HuH-7.5 (cell line): ENCODE data around the gene FZD2.

ENCODE experiments used
- DNase-seq: peaks from one replicate; pipeline ENCODE4 v3.0.0; 2011; ENCODE audit warnings: low spot score

FZD2 gene

GRCh38 chr17:44607836-44608690 is 50.8 kb downstream of the FZD2 start:
- no peak for DNase-seq

DNA sequence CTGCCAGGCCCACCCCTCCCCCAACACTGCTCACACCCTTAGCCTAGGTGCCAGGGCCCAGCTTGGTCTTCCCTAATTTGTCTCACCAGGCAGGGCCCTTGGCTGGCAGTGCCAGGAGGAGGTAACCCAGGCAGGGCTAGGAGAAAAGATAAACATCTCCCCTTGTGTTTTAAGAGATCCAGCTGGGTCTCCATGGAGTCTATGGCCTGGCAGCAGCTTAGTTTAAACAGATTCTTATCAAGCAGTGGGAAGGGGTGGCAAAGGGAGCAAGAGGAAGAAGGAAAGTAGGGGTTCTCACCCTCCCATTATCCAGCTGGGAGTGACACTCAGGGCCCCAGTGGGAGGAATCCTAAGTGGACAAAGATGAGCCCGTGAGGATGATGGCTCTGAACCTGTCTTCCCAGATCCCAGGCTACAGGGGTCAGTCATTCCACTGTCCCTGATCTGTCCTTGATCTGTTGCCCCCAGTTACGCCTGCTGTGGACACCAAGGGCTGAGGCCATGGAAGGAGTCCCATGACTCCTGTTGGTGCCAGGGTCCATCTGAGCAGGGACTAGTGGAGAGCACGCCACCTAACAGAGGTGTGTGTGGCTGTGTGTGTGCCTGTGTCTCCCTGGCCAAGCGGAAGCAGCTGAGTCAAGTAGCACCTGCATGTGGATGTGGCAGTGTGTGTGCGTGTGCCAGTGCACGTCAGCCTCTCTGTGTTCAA is 51.6 kb downstream of the FZD2 start:
- no peak for DNase-seq

- DNase-seq, result no peak
Observed at GRCh38 chr17:44610331-44610730, 53.0 kb downstream of the FZD2 start.
